ENCODE results near the gene DCAF4L1.

GRCh38 chr4:41982716-41983115 lies 1.2 kb downstream of the DCAF4L1 start:
- TF ChIP-seq CTCF (IDR thresholded peaks at IDR 0.05; ENCODE audit: poor library complexity, severe bottlenecking) (no peak), TAF1 (IDR thresholded peaks at IDR 0.05; ENCODE audit: low read depth) (no peak), REST (IDR thresholded peaks at IDR 0.05; ENCODE audit: borderline replicate concordance) (no peak), RAD21 (conservative IDR thresholded peaks at IDR 0.05) (no peak), MXI1 (conservative IDR thresholded peaks at IDR 0.05; ENCODE audit: poor library complexity, severe bottlenecking) (no peak), POLR2AphosphoS5 (IDR thresholded peaks at IDR 0.05) (no peak)

Measured in neural cell (in vitro differentiated cells).